Activated naive CD4-positive, alpha-beta T cell treated with anti-CD3 and anti-CD28 coated beads for 36 hours (primary cell): Measurements from ENCODE around the gene DNAH11. TPM values are rescaled to one million over a fixed set of nuclear protein-coding genes. Genes with fewer than 3 reads are reported as not detected.

Experiments
- CTCF ChIA-PET: fragments of 350-600 bp; sonication (Branson Sonifier 250); formaldehyde crosslinking; loops from one replicate; lab custom pipeline; 2021; ENCODE audit warnings: antibody characterized with exemption; lab: Charles Lee
- DNase-seq: peaks from one replicate; pipeline ENCODE4 v3.0.0-alpha.2; 2020
- H3K27ac Mint-ChIP-seq: one replicate; pipeline ENCODE4 v1.8.0; 2021; ENCODE audit warnings: mild to moderate bottlenecking, mixed read lengths
- H3K27me3 Mint-ChIP-seq: one replicate; pipeline ENCODE4 v1.8.0; 2021; ENCODE audit warnings: low read depth, mixed read lengths
- H3K36me3 Mint-ChIP-seq: one replicate; pipeline ENCODE4 v1.8.0; 2021; ENCODE audit warnings: low read depth, mixed read lengths
- H3K4me1 Mint-ChIP-seq: one replicate; pipeline ENCODE4 v1.8.0; 2021; ENCODE audit warnings: low read depth, mixed read lengths
- H3K4me3 Mint-ChIP-seq: one replicate; pipeline ENCODE4 v1.8.0; 2021; ENCODE audit warnings: mild to moderate bottlenecking, moderate library complexity, mixed read lengths
- H3K9me3 Mint-ChIP-seq: one replicate; pipeline ENCODE4 v1.8.0; 2021; ENCODE audit warnings: mixed read lengths
- intact Hi-C: fragments of 100-400 bp; cut with micrococcal nuclease; formaldehyde crosslinking; loops from one replicate; pipeline ENCODE4 v1.15.1; 2023
- total RNA-seq, 2 experiments: library from RNA; stranded (reverse); gene quantifications; one replicate each; pipeline ENCODE4 v1.2.3, GENCODE V29; 2021

The DNAH11 gene
- total RNA-seq, 2 experiments from 2014 or later, result 0.02 TPM

DNA sequence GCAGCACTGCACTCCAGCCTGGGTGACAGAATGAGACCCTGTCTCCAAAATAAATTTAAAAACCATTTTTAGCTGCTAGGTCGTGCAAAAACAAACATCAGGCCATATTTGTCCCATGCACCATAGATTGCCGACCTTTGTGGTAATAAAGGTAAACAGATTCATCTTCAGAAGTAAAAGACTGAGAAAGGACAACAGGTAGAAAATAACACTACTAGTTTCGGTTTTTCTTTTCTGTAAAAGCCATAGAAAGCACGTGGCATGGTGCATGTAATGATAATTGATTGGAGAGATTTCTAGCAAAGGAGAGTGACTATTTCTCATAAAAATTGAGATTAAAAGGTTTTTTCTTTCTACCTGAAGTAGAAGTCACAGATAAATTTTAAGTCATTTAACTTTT, 93.9 kb downstream of the DNAH11 start:
- H3K27ac Mint-ChIP-seq, result no peak overlapping the region
- peaks cover under 1% of the 10 kb centered on the region for H3K9me3 Mint-ChIP-seq
- no peaks in the 10 kb centered on the region for H3K27me3 Mint-ChIP-seq
- no peaks in the 10 kb centered on the region for H3K4me1 Mint-ChIP-seq
- no peaks in the 10 kb centered on the region for H3K36me3 Mint-ChIP-seq
- DNase-seq, result no peak
- H3K4me3 Mint-ChIP-seq, result no peak overlapping the region
- CTCF ChIA-PET, result interaction anchor here (0.7 kb wide), 1 partner anchor 440 kb away, joined by 4 read pairs; no protein-coding TSS in a partner anchor
- intact Hi-C loops, result no loop called here

DNA sequence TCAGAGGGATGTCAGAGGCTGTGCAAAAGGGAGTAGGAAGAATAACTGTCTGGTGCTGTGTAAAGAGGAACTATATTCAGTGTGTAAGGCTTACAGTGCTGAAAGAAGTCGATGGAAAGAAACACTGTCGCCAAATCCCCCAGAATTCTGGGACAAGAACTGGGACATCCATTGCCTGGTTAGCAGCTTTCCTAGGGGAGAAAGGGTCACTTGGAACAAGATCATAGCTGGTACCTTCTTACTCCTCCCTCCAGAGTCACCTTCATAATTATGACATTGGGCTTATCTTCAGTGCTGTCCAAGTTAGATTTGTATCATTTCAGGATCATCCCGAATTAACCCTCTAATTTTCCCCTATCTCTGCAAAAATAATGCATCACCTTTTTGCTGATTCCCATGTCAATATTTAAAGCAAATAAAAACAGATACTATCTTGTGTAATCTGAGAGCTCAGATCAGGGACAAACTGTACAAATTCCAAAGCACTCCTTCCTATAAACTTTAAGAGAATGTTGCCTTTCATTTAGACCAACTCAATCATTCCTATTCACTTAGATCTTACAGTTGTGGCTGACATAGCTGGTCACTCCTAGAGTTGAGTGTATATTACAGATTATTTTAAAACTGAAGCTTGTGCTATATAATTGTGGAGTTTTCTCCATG, 96.5 kb downstream of the DNAH11 start:
- Mint-ChIP-seq H3K27ac (no peak overlapping the region), H3K27me3 (peaks cover 2% of the 10 kb centered on the region), H3K36me3 (no peaks in the 10 kb centered on the region), H3K4me1 (no peaks in the 10 kb centered on the region), H3K4me3 (no peak overlapping the region), H3K9me3 (no peaks in the 10 kb centered on the region)
- CTCF ChIA-PET, result no interaction called here
- no peak for DNase-seq
- intact Hi-C loops, result no loop called here

DNA sequence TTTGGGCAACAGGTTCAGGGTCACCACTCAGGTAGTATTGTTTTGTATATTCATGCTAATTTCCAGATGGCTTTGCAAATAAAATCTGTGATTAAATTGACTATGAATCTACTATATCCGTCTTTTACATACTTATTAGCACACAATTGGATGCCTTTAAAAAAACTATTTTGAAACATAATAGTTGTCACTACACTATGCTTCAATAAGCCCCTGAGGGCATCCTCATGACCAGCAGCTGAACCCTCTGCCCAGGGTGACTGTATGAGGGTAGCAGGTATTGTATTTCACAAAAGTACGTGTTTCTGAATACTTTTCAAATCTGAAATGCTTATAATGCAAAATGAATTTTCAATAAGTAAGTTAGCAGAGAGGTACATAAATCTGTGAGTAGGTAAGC, 97.3 kb downstream of the DNAH11 start:
- DNase-seq, result no peak
- Mint-ChIP-seq H3K4me3 (no peak overlapping the region), H3K27ac (no peak overlapping the region), H3K9me3 (no peaks in the 10 kb centered on the region), H3K36me3 (no peaks in the 10 kb centered on the region), H3K4me1 (no peaks in the 10 kb centered on the region), H3K27me3 (peaks cover 2% of the 10 kb centered on the region)
- intact Hi-C loops, result no loop called here
- CTCF ChIA-PET, result no interaction called here

DNA sequence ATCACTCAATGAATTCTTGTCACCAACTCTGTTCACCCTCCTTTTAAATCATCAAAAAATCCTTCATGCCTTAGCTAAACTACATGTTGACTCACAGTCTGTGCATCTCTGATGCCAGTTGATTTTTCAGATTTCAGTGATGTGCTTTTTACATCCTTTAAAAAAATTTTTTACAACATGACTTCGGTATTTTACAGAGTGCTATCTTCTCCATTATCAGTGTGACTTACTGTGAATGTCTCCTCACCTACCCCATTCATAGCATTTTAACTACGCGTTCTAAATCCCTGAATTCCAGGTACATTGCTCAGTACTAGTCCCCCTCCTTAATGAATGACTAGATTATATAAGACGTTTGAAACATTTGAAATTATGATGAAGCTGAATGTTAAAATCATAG, 98.7 kb downstream of the DNAH11 start:
- Mint-ChIP-seq H3K27ac (no peak overlapping the region), H3K36me3 (no peaks in the 10 kb centered on the region), H3K4me3 (no peak overlapping the region), H3K27me3 (peaks cover 2% of the 10 kb centered on the region), H3K9me3 (no peaks in the 10 kb centered on the region), H3K4me1 (no peaks in the 10 kb centered on the region)
- CTCF ChIA-PET, result no interaction called here
- intact Hi-C loops, result no loop called here
- DNase-seq, result no peak

DNA sequence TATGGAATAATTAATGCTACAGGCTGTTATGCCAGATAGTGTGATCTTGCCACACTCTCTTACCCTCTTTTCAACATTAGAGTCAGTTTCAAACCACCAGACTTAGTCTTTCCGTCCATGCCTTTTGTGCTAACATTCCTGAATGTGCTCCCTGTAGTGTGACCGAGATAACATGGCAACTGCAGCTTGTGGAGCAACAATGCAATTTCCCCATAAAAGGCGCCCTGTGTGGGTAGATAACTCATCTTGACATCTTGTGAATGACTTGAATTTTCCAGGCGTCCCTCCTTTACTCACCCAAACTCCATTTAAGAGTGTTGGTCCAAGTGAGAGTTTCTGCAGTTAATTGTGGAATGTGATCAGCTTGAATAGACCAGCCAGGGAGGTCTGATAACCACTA, 99.6 kb downstream of the DNAH11 start:
- peaks cover 2% of the 10 kb centered on the region for H3K27me3 Mint-ChIP-seq
- H3K27ac Mint-ChIP-seq, result no peak overlapping the region
- no peak overlapping the region for H3K4me3 Mint-ChIP-seq
- H3K36me3 Mint-ChIP-seq, result no peaks in the 10 kb centered on the region
- CTCF ChIA-PET, result no interaction called here
- no peak for DNase-seq
- peaks cover 3% of the 10 kb centered on the region for H3K9me3 Mint-ChIP-seq
- intact Hi-C loops, result no loop called here
- H3K4me1 Mint-ChIP-seq, result no peaks in the 10 kb centered on the region

DNA sequence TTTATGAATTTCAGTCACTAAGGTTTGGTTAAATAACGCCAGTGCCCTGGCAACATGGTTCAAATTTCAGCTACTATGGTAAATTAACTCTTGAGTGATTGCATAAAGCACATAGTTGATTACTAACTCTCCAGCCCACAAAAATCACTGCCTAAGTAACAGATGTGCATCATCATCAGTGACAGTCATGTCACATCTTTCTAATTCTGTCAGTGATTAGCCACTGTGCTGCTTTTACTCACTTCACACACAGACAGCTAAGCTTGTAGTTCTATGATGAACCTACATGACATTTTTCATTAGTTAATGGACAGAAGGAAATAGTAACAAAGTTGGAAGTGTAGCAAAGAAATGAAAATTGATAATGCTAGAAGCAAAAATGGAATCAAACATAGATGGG, 108.9 kb downstream of the DNAH11 start:
- intact Hi-C loops, result no loop called here
- DNase-seq, result no peak
- H3K27ac Mint-ChIP-seq, result no peak overlapping the region
- H3K4me1 Mint-ChIP-seq, result no peaks in the 10 kb centered on the region
- peaks cover 6% of the 10 kb centered on the region for H3K9me3 Mint-ChIP-seq
- CTCF ChIA-PET, result no interaction called here
- no peak overlapping the region for H3K4me3 Mint-ChIP-seq
- no peaks in the 10 kb centered on the region for H3K27me3 Mint-ChIP-seq
- H3K36me3 Mint-ChIP-seq, result no peaks in the 10 kb centered on the region

DNA sequence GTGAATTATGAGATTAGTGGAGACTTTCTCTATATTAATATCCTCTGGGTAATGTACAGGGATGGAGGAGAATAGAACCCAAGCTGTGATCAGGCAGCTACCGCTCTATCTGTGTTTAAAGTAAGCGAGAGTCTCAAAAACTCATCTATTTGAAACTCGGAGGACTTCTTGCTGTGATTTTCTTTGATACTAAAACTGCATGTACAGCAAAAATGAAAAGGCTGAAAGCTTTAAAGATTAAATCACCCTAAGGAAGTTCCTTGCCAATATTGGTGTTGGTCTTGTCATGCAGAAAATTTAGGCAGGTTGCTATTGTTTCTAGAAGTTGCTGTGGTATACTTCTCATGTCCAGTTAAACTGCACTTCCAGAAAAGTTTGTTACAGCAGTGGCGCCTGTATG, 110.8 kb downstream of the DNAH11 start:
- H3K36me3 Mint-ChIP-seq, result no peaks in the 10 kb centered on the region
- H3K9me3 Mint-ChIP-seq, result no peaks in the 10 kb centered on the region
- CTCF ChIA-PET, result no interaction called here
- no peak overlapping the region for H3K4me3 Mint-ChIP-seq
- intact Hi-C loops, result no loop called here
- no peaks in the 10 kb centered on the region for H3K27me3 Mint-ChIP-seq
- DNase-seq, result no peak
- no peak overlapping the region for H3K27ac Mint-ChIP-seq
- no peaks in the 10 kb centered on the region for H3K4me1 Mint-ChIP-seq

DNA sequence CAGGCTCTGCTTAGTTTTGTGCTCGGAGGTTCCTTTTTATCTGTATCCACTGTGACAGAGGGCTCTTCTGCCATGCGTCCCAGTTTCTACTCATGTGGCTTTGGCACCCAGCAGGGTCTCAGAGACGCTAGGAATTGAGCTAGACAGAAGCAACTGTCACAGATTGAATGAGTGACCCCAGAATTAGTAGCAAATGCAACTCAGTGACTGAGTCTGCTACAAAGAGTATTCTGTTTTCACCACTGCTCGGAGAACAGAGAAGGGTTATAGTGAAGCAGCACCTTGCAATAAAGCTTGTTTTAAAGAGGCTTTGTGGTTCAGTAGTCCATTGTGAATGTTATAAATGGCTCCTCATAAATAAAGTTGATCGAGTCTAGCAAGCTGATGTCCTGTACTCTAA, 113.2 kb downstream of the DNAH11 start:
- Mint-ChIP-seq H3K27me3 (peaks cover 2% of the 10 kb centered on the region), H3K27ac (no peak overlapping the region), H3K4me1 (no peaks in the 10 kb centered on the region), H3K4me3 (no peak overlapping the region), H3K36me3 (no peaks in the 10 kb centered on the region), H3K9me3 (peaks cover 2% of the 10 kb centered on the region)
- intact Hi-C loops, result no loop called here
- CTCF ChIA-PET, result no interaction called here
- no peak for DNase-seq

DNA sequence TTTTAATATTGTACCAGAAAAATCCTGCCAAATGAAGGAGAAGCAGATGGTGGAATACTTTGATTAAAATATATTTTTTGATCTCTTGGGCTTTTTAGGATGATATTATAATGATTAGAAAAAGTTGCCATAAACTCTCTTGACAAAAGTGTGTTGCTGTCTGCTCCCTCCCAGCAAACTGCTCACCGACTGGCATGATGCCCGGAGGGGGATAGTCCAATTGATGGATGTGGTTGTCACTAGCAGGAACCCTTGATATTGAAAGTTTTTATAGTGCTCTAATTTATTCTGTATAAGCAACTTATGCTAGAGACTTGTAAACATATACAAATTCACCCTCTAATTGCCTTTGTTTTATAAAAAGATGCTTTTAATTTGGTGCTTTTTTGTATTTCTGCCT, 114.0 kb downstream of the DNAH11 start:
- no peak for DNase-seq
- Mint-ChIP-seq H3K27me3 (peaks cover 2% of the 10 kb centered on the region), H3K9me3 (peaks cover 4% of the 10 kb centered on the region), H3K36me3 (no peaks in the 10 kb centered on the region), H3K4me1 (no peaks in the 10 kb centered on the region), H3K27ac (no peak overlapping the region), H3K4me3 (no peak overlapping the region)
- CTCF ChIA-PET, result no interaction called here
- intact Hi-C loops, result no loop called here

DNA sequence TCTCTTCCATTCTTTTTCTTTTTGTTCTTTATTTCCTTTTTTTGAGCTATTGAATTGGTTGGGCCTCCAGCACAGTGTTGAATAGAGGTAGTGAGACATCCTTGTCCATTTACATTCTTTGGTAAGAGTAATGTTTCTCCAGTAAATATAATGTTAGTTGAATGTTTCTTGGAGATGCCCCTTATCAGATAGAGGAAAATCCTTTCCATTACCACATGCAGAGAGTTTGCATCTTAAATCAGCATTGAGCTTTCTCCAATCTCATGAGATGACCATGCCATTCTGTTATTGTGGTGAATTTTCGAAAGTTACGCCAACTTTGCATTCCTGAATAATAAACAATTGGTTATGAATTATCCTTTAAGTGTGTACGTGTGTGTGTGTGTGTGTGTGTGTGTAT, 127.7 kb downstream of the DNAH11 start:
- Mint-ChIP-seq H3K27me3 (no peaks in the 10 kb centered on the region), H3K4me1 (peaks cover 6% of the 10 kb centered on the region), H3K36me3 (no peaks in the 10 kb centered on the region), H3K9me3 (no peaks in the 10 kb centered on the region), H3K4me3 (no peak overlapping the region), H3K27ac (no peak overlapping the region)
- CTCF ChIA-PET, result no interaction called here
- no peak for DNase-seq
- intact Hi-C loops, result no loop called here

DNA sequence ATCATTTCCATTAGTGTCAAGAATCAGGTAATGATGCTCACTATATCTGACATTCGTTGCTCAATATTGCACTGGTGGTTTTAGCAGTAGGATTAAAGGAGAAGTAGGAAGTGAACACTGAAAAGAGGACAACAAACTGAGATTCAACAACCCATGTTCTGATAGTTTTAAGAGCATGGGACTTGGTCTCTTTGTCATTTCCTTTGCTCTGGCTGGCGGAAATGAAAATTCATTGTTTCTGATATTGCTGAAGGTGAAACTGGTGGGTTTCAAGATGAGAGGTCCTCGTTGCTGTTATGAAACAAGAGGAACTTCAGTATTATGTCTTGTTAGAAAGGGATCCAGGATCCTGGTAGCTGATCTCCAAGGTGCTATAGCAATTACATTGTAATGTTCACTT, 129.0 kb downstream of the DNAH11 start:
- CTCF ChIA-PET, result no interaction called here
- Mint-ChIP-seq H3K27ac (no peak overlapping the region), H3K9me3 (no peaks in the 10 kb centered on the region), H3K4me1 (peaks cover 6% of the 10 kb centered on the region), H3K27me3 (no peaks in the 10 kb centered on the region), H3K36me3 (no peaks in the 10 kb centered on the region), H3K4me3 (no peak overlapping the region)
- peak; percentile 4 for DNase-seq
- intact Hi-C loops, result loop anchor here (1.0 kb wide), 1 partner anchor 68 kb away; no protein-coding TSS in a partner anchor

DNA sequence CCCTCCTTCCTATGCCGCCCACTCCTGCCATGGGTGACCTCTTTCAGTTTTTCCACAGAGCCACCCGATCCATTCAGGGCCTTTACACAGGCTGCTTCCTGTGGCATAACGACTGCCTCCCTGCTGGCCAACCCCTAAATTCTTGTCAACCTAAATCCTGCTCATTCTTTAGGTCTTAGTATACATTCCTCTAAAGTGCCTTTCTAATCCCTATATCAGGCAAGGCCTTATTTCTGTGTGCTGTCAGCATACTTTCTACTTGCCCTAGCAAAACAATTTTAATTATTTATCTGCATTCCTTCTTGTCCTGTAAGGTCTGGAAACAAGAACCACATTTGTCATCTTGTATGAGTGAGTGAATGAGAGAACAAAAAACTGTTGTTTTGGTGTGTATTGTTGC, 132.4 kb downstream of the DNAH11 start:
- CTCF ChIA-PET, result no interaction called here
- intact Hi-C loops, result no loop called here
- H3K27me3 Mint-ChIP-seq, result no peaks in the 10 kb centered on the region
- no peak for DNase-seq
- peaks cover 6% of the 10 kb centered on the region for H3K4me1 Mint-ChIP-seq
- H3K27ac Mint-ChIP-seq, result no peak overlapping the region
- H3K4me3 Mint-ChIP-seq, result no peak overlapping the region
- no peaks in the 10 kb centered on the region for H3K36me3 Mint-ChIP-seq
- H3K9me3 Mint-ChIP-seq, result no peaks in the 10 kb centered on the region

DNA sequence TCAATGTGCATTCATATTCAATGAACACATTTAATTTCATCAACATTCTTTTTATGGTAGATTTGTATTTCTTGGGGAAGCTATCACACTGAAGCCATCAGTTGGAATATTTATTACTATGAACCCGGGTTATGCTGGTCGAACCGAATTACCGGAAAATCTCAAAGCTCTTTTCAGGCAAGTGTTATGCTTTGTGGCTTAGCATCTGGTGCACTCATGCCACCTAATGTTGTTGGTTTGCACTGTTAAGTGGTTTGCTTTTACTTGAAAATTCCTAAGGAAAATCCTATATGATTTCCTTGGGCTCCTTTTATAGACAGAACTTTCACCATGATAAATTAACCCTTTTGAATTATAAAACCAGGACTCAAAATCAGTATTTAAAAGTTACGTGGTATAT, 147.9 kb downstream of the DNAH11 start:
- Mint-ChIP-seq H3K36me3 (no peaks in the 10 kb centered on the region), H3K4me3 (no peak overlapping the region)
- CTCF ChIA-PET, result interaction anchor here (0.7 kb wide), 1 partner anchor 891 kb away, joined by 3 read pairs; no protein-coding TSS in a partner anchor

More for the DNA sequence above, 147.9 kb downstream of the DNAH11 start:
- H3K4me1 Mint-ChIP-seq, result no peaks in the 10 kb centered on the region
- peaks cover 1% of the 10 kb centered on the region for H3K27me3 Mint-ChIP-seq
- no peak overlapping the region for H3K27ac Mint-ChIP-seq
- H3K9me3 Mint-ChIP-seq, result no peaks in the 10 kb centered on the region
- DNase-seq, result no peak
- intact Hi-C loops, result no loop called here
